ENCODE data around the gene PGC. TPM values are rescaled to one million over a fixed set of nuclear protein-coding genes. Genes with fewer than 3 reads are reported as not detected.

Gene PGC
- total RNA-seq, 4 donors from 2014 or later, result not detected

- H3K4me1 ChIP-seq, result peaks cover 4 to 45% (median 10%) of the 10 kb centered on the region in 4 donors
- no peaks in the 10 kb centered on the region for H3K36me3 ChIP-seq
- peak in 2 of 3 donors; percentile 79 to 86 for DNase-seq
- H3K27me3 ChIP-seq, result no peaks in the 10 kb centered on the region
- H3K9me3 ChIP-seq, result no peaks in the 10 kb centered on the region
- H3K4me3 ChIP-seq, result peak overlapping the region; percentile 74 to 98 (median 90)
- peak overlapping the region; percentile 94 to 99 (median 98) for H3K27ac ChIP-seq
- TF ChIP-seq CTCF (IDR thresholded peaks at IDR 0.05) (no peak), POLR2A (IDR thresholded peaks at IDR 0.05) (no peak)
These were observed 14.4 kb downstream of the PGC start for GRCh38 chr6:41732591-41733359.

DNA sequence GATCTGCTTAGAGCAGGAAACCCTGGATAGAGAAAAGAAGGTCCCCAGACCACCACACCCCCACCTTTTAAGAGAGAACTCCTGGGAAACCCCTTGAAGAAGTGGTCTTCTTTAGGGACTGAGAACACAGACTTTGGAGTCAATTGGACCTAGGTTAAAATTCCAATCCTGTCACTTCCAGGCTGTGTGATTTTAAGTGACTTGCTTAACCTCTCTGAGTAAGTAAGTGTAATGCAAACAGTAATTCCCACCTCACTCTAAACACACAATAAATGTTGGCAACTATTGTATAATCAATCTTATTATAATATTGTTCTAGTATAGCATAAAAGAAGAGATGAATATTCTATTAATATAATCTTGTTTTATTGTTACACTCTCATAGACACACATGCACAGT lies 15.0 kb downstream of the PGC start:
- no peak for DNase-seq
- Histone ChIP-seq H3K36me3 (no peaks in the 10 kb centered on the region), H3K9me3 (no peaks in the 10 kb centered on the region), H3K4me3 (peak overlapping the region in 2 of 4 donors; percentile 84 to 97), H3K27me3 (no peaks in the 10 kb centered on the region), H3K4me1 (peaks cover 4 to 46% (median 11%) of the 10 kb centered on the region in 4 donors), H3K27ac (peak overlapping the region in 3 of 4 donors; percentile 96 to 99 (median 99))
- TF ChIP-seq POLR2A (IDR thresholded peaks at IDR 0.05), result no peak
- TF ChIP-seq CTCF (IDR thresholded peaks at IDR 0.05), result no peak

DNA sequence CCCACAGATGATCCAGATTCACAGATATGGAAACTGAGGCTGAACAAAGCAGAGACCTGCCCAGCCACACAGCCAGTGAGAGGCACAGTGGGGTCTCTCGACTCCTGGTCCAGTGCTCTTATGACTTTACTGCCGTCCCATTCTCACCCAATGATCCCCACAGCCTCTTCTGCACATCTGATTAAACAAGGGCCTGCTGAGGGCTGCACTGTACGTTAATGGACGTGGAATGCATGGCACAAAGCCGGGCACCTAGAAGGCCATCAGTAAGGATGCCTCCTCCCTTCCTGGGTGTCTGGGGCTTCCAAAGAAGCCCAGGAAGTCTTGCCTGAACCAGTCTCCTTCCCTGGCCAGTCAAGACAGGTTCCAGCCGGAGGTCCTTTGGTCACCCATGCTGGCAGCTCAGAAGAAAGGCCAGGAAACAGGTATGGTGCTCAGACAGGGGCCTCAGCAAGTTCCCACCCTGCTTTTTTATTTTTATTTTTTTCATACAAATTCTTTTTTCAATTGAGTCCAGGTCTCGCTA lies 15.6 kb downstream of the PGC start:
- Histone ChIP-seq H3K27me3 (no peaks in the 10 kb centered on the region), H3K9me3 (no peaks in the 10 kb centered on the region), H3K4me1 (peaks cover 4 to 46% (median 11%) of the 10 kb centered on the region in 4 donors), H3K36me3 (no peaks in the 10 kb centered on the region), H3K27ac (peak overlapping the region in 2 of 4 donors; percentile 96 to 99), H3K4me3 (peak overlapping the region in 2 of 4 donors; percentile 84 to 97)
- TF ChIP-seq POLR2A (IDR thresholded peaks at IDR 0.05) (no peak), CTCF (IDR thresholded peaks at IDR 0.05) (no peak)
- no peak for DNase-seq

GRCh38 chr6:41730531-41731436 lies 16.4 kb downstream of the PGC start:
- Histone ChIP-seq H3K36me3 (no peaks in the 10 kb centered on the region), H3K4me3 (peak overlapping the region in 2 of 4 donors; percentile 84 to 97), H3K4me1 (peaks cover 3 to 40% (median 11%) of the 10 kb centered on the region in 4 donors), H3K27me3 (no peaks in the 10 kb centered on the region), H3K27ac (peak overlapping the region in 2 of 4 donors; percentile 96 to 99), H3K9me3 (no peaks in the 10 kb centered on the region)
- peak in 1 of 3 donors; percentile 49 for DNase-seq
- TF ChIP-seq CTCF (IDR thresholded peaks at IDR 0.05), result no peak
- TF ChIP-seq POLR2A (IDR thresholded peaks at IDR 0.05), result no peak

DNA sequence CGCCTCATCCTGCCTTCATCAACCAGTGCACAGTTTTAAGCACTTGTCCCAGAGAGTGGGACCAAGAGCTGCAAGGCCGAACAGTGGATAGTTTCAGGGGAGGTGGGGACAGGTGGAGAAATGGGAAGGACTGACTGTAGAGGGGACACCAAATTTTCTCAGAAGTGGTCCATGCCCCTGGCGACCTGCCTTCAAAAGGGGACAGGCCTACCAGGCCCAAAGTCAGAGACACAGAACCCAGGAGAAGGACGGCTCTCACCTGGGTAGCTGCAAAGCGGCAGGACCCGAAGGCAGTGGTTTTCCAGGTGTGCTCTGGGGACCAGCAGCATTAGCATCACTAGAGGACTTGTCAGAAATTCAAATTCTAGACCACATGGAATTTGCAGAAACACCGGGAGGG lies 17.6 kb downstream of the PGC start:
- Histone ChIP-seq H3K9me3 (no peaks in the 10 kb centered on the region), H3K27ac (peak overlapping the region in 2 of 4 donors; percentile 96 to 99), H3K27me3 (no peaks in the 10 kb centered on the region), H3K4me1 (peaks cover 4 to 40% (median 17%) of the 10 kb centered on the region in 4 donors), H3K36me3 (no peaks in the 10 kb centered on the region), H3K4me3 (peak overlapping the region in 2 of 4 donors; percentile 84 to 97)
- TF ChIP-seq POLR2A (IDR thresholded peaks at IDR 0.05), result no peak
- no peak for TF ChIP-seq CTCF (IDR thresholded peaks at IDR 0.05)
- DNase-seq, result no peak

All from Peyer's patch (tissue), 4 donors.